AG04449 (cell line): Measurements from ENCODE around the gene AMDHD1.

Experiments used
- CTCF ChIA-PET: fragments of 350-600 bp; formaldehyde crosslinking; extraction: SDS; loops from one replicate; lab custom pipeline; 2021; ENCODE audit warnings: antibody characterized with exemption; lab: Yijun Ruan, JAX
- POLR2A ChIA-PET: fragments of 400-600, 350-600 bp; formaldehyde crosslinking; extraction: SDS; loops from one replicate; lab custom pipeline; 2020; ENCODE audit warnings: antibody characterized with exemption, inconsistent platforms; lab: Yijun Ruan, JAX
- DNase-seq: peaks from one replicate; pipeline ENCODE4 v3.0.0-alpha.2; 2010; ENCODE audit warnings: low read depth, low spot score
- H3K4me3 ChIP-seq: 2 replicates; pipeline ENCODE4 v1.5.1; 2011; ENCODE audit warnings: low read depth, mild to moderate bottlenecking, control low read depth, low read length
- CTCF ChIP-seq: IDR thresholded peaks from one replicate; pipeline ENCODE4 v1.5.1; 2011; ENCODE audit warnings: mild to moderate bottlenecking, moderate library complexity, low read length, control low read depth, inconsistent platforms; ENCODE audit not compliant: insufficient read depth; ENCODE audit errors: missing control alignments

The AMDHD1 gene

DNA sequence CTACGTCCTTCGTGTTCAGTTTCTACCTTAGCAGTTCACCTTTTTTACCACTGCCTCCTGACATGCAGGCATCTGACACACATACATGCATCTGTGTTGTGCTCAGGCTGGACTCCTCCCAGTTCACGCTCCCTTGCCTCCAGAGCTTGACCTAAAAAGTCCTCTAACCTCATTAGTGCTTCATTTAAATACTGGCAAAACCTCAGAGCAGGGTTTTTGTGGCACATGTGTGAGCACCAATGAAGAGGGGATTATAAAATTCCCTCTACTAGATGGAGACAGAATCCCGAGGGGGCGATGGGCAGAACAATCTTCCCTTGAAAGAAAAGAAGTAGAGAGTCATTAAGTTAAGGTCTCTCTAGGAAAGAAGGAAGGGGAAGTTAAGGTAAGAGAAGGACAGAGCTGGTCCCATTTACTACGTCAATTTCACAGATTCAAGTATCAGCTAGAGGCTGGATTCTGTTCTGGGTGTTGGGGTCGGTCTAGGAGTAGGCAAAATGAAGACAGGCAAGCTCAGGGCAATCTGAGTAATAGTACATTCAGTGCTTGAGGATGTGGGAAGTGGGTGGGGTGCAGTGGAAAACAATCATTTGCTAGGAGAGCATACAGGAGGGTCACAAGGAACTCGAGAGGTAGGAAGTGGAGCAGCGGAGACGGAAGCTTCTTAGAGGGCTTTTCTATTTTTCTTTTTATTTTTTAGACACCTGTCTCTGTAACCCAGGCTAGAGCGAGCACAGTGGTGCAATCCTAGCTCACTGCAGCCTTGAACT, 45.6 kb downstream of the AMDHD1 start:
- POLR2A ChIA-PET, result no interaction called here
- no peak overlapping the region for H3K4me3 ChIP-seq
- CTCF ChIA-PET, result interaction anchor here (0.6 to 3.1 kb wide), 4 partner anchors 10 to 518 kb away, joined by 3 to 26 read pairs (median 6); no protein-coding TSS in a partner anchor
- DNase-seq, result no peak
- TF ChIP-seq CTCF, result no peak

GRCh38 chr12:95989504-95990123, 46.5 kb downstream of the AMDHD1 start:
- TF ChIP-seq CTCF, result no peak
- H3K4me3 ChIP-seq, result no peak overlapping the region
- no peak for DNase-seq
- CTCF ChIA-PET, result interaction anchor here (0.6 to 3.1 kb wide), 6 partner anchors 9 to 517 kb away, joined by 3 to 26 read pairs (median 4); no protein-coding TSS in a partner anchor
- POLR2A ChIA-PET, result no interaction called here

GRCh38 chr12:95990136-95990535, 47.0 kb downstream of the AMDHD1 start:
- CTCF ChIA-PET, result interaction anchor here (0.8 to 3.1 kb wide), 4 partner anchors 9 to 72 kb away, joined by 4 to 26 read pairs (median 7); no protein-coding TSS in a partner anchor
- no peak overlapping the region for H3K4me3 ChIP-seq
- TF ChIP-seq CTCF, result no peak
- DNase-seq, result no peak
- POLR2A ChIA-PET, result no interaction called here

DNA sequence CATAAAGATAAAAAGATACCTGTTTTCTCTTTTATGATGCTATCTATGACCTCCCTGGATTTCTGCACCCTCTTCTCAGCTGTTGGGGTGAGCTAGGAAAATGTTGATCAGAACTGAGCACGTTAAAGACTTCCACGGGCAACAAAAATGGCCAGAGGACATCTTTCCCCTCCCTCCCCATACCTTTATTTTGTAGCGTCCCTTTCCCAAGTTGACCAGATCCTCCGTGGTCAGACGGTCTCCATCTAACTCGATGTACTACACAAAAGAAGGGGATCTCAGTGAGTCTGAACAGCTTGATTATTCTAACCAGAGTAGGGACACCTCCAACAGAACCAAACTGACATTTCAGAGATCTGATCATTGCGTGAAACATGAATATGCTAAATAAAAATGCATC, 50.8 kb downstream of the AMDHD1 start:
- POLR2A ChIA-PET, result no interaction called here
- no peak overlapping the region for H3K4me3 ChIP-seq
- TF ChIP-seq CTCF, result no peak
- CTCF ChIA-PET, result interaction anchor here (1.2 to 1.9 kb wide), 2 partner anchors 75 to 523 kb away, joined by 3 to 9 read pairs; no protein-coding TSS in a partner anchor
- no peak for DNase-seq

DNA sequence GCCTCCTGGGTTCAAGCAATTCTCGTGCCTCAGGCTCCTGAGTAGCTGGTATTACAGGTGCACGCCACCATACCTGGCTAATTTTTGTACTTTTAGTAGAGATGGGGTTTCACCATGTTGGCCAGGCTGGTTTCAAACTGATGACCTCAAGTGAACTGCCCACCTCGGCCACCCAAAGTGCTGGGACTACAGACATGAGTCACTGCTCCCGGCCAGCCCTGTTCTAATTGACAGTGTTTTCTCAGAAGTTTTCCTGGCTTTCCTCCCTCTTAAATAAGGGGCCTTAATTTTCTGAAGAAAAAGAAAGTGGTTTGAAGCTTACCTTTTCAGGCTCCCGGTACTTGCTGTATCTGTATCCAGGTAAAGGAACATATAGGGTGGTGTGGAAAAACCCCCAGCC, 51.3 kb downstream of the AMDHD1 start:
- ChIA-PET CTCF (interaction anchor here (1.2 to 1.9 kb wide), 3 partner anchors 10 to 522 kb away, joined by 3 to 9 read pairs (median 4); no protein-coding TSS in a partner anchor), POLR2A (no interaction called here)

More for the DNA sequence above, 51.3 kb downstream of the AMDHD1 start:
- TF ChIP-seq CTCF, result no peak
- no peak for DNase-seq
- no peak overlapping the region for H3K4me3 ChIP-seq
